SHP77 treated with DMSO at 0.1 percent for 48 hours (cell line): ENCODE measurements around the gene TNFAIP1.
"Not testable (repeated sequence)": the region's sequence is repeated elsewhere in the genome, so short reads cannot be mapped to it uniquely, and the experiment has no call there.

ENCODE experiments used
- DNase-seq: peaks from one replicate; lab custom pipeline; 2025; lab: John Stamatoyannopoulos, UW

TNFAIP1 gene, protein sequence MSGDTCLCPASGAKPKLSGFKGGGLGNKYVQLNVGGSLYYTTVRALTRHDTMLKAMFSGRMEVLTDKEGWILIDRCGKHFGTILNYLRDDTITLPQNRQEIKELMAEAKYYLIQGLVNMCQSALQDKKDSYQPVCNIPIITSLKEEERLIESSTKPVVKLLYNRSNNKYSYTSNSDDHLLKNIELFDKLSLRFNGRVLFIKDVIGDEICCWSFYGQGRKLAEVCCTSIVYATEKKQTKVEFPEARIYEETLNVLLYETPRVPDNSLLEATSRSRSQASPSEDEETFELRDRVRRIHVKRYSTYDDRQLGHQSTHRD

DNA sequence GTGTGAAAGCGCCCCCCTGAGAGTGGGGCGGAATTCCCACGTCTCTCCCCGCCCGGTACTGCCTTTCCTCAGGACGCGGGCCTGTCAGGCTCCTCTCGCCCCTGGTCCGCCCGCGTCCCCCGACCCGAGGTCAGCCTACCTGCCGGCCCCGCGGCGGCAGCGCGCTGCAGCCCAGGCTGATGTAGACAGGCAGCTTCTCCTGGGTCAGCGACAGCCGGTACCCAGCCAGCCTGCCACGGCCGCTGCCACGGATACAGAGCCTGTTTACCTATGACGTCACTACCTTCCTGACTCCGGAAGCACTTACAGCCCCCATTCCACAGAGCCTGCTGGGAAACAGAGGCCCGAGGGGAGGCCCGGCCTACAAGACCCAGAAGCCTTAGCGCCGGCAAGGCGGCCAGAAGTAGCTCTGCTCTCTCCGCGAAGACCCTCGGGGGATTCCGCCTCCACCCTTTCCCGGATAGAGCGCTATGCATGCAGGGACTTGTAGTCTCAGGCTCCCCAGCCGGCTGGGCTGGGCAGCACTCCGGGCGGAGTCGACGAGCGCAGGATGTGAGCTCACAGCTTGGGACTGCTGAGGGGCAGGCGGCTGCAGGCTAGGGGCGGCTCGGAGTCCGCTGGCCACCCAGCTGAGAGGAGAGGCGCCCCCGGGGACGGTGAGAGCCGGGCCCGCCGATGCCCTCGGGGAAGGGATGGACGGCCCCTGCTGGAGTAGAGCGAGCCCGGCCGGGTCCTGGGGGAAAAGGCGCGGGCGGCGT, at the start of gene TNFAIP1, which contains the start of gene IFT20:
Gene TNFAIP1, plus strand, starts transcription at position 561 of the 758 bp plus-strand sequence. CDS start 3,761 bp downstream, outside the sequence.
Gene IFT20, minus strand, starts transcription at position 272 of the 758 bp plus-strand sequence. CDS start 3,487 bp downstream, outside the sequence.
- peak; percentile 97 for DNase-seq

DNA sequence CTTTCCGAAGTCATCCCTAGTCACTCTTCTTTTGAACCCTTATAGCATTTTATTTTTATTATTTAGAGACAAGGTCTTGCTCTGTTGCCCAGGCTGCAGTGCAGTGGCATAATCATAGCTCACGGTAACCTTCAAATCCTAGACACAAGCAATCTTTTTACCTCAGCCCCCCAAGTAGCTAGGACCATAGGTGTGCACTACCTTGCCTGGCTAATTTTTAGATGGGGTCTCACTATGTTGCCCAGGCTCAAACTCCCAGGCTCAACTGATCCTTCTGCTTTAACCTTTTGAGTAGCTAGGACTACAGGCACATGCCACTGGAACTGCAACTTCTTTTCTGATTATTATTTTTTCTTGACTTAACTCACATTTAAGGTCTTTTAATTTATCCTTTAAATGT, 49.6 kb upstream of the TNFAIP1 start:
- no peak for DNase-seq

DNA sequence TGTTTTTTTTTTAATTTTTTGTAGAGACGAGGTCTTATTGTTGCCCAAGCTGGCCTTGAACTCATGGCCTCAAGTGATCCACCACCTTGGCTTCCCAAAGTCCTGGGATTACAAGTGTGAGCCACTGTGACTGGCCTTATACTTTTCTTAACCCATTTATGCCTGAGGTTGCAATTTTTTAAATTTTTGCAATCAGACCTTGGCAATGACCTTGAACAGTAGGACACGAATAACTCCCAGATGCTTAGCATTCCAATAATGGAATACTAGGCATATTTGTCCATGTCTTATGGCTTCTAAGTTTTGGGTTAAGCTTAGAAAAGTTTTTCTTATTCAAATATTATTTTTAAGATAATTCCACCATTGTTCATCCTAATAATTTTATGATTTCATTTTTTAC, 44.9 kb upstream of the TNFAIP1 start:
- DNase-seq = no peak

DNA sequence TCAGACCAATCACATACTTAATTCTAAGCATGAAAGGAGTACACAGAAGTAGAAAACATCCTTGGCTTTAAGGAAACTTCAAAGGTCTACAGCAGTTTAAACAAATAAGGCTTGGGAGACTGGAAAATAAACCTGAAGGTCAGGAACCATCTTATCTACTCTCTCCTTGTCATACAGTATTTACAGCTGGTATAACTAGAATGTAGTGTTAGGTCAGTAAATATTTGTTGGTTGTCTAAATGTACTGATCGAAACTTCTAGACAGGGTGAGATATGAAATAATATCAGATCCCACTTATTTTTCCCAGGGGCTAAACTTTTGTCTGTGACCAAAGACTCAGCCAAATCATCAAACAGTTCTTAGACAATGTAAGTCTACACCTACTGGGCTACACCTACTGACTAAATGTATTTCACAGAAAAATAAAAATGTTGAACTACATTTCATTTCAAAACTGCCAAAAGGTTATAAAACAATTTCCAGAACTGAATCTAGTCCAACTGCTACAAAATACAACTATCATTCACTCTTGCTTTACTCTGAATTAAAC, 43.7 kb upstream of the TNFAIP1 start:
- no peak for DNase-seq

DNA sequence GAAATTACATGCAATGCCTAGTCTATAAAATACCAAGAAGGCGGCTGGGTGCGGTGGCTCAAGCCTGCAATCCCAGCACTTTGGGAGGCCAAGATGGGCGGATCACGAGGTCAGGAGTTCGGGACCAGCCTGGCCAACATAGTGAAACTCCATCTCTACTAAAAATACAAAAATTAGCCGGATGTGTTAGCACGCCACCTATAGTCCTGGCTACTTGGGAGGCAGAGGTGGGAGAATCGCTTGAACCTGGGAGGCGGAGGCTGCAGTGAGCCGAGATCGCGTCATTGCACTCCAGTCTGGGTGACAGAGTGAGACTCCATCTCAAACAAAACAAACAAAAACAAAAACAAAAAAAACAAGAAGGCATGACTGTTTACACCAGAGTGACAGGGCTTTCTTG, 42.7 kb upstream of the TNFAIP1 start:
- DNase-seq = not testable (repeated sequence)

DNA sequence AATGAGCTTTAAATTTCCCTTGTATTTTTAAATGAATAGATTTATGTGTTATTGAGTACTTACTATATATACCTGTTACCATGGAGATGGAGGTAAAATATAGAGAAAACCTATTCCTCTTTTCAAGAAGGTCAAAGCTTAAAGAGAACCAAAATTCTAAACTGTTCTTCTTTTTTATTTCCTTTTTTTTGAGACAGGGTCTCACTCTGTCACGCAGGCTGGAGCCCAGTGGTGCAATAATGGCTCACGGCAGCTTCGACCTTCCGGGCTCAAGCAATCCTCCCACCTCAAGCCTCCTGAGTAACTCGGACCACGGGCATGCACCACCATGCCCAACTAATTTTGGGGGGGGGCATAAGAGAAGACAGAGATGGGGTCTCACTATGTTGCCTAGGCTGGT, 41.6 kb upstream of the TNFAIP1 start:
- no peak for DNase-seq

DNA sequence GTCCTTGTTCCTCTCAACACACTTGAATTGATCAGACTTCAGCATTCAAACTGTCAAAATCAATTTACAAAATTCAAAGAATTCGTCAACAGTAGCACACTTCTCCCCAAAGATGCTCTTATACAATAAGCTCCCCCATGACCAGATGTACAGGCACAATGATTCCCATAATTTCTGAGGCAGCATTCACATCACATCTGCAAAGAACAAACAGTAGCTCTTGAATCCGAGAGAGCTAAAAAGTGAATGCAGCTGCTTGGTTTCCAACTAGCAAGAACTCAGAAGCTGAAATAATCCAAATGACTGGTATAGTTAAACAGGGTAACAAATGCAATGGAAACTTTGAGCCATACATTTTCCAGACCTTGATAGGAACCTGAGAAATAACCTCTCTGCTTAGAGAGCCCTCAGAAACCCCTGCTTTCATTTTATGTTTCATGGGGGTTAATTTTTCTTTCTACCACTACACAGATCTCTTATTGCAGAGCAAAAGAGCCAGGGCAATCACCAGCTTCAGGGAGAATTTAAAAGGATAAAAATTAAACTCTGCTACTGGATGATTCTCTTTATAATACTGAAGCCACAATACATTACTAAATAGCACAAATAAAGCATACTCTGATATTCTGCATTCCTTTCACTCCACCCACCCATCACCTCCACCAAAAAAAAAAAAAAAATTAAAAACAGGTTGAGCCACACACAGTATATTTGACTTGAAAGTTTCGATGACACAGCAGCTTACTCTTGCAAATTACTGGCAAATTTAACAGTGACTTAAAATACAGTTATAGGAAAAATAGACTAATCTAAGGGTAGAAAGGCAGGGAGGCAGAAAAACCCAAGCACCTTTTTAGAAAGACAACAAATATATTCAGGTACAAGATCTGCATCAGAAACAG, 39.6 kb upstream of the TNFAIP1 start:
- DNase-seq = no peak

DNA sequence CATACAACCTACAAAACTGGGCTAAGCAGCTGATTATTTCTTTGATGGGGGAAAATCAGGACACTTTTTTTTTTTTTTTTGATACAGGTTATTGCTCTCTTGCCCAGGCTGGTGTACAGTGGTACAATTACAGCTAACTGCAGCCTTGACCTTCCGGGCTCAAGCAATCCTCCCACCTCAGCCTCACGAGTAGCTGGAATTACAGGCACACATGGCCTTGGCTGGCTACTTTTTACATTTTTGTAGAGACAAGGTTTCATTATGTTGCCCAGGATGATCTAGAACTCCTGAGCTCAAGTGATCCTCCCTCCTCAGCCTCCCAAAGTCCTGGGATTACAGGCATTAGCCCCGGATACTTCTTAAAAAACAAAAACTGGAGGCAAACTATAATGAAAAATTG, 37.1 kb upstream of the TNFAIP1 start:
- no peak for DNase-seq

DNA sequence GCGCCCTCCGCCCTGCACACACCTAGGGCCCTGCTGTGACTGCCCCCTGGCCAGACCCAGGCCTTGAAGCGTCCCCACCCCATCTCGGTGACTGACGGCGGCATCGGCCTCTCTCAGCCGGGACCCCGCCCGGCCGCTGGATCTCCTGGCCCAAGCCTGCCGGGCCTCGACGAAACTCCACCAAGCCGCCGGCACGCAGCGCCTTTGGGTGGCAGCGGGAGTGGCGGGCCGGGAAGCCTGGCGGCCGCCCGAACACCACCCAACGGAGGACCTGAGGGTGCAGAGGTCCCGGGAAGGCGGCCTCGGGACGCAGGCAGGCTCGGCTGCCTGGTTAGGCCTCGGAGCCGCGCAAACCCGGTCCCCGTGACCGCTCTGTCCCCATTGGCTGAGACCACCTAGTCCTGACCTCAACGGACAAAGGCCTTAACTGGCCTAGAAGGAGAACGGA, 28.6 kb upstream of the TNFAIP1 start:
- DNase-seq = no peak

DNA sequence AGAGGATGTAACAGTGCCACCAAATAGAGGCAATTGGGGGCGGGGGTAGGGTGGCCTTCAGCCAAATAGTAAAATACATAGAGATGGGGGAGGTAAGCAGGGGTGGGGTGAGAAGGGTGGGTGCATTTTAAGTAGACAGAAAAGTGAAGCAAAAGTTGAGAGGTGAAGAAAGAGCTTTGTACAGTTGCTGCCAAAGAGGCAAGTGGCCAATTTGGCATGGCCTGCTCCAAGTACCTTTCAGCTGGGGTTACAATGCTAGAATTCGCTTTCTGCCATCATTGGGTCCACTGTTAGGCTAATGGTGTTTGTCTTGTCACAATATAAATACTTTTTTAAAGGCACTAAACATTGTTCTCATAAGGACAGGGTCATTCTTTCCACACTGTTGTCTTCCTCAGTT, 21.7 kb upstream of the TNFAIP1 start:
- no peak for DNase-seq

DNA sequence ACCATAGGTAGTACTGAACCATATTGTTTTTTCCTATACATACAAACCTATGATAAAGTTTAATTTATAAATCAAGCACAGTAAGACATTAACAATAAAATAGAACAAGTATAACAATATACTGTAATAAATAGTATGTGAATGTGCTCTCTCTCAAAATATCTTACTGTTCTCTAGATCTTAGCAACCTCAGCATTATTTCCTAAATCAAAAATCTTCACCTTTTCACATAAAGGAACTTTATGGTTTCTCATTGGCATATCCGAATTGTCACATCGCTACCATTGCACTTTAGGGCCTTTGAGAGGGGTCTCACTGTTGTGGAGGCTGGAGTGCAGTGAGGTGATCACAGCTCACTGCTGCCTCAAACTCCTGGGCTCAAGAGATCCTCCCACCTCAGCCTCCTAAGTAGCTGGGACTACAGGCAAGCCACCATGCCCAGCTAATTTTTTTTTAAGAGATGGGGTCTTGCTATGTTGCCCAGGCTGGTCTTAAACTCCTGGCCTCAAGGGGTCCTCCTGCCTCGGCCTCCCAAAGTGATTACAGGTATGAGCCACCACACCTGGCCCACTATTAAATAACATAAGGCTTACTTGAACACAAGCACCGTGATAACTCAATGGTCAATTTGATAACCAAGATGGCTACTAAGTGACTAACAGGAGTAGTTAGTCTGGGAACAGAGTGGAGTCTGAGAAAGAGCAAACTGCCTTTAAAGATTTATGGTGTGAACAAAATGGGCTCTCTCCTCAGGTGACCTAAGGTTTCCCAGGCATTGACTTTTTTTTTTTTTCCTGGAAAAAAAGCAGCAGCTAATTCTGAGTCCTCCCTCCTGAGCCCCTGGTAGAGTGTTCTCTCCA, 19.5 kb upstream of the TNFAIP1 start:
- DNase-seq = no peak

DNA sequence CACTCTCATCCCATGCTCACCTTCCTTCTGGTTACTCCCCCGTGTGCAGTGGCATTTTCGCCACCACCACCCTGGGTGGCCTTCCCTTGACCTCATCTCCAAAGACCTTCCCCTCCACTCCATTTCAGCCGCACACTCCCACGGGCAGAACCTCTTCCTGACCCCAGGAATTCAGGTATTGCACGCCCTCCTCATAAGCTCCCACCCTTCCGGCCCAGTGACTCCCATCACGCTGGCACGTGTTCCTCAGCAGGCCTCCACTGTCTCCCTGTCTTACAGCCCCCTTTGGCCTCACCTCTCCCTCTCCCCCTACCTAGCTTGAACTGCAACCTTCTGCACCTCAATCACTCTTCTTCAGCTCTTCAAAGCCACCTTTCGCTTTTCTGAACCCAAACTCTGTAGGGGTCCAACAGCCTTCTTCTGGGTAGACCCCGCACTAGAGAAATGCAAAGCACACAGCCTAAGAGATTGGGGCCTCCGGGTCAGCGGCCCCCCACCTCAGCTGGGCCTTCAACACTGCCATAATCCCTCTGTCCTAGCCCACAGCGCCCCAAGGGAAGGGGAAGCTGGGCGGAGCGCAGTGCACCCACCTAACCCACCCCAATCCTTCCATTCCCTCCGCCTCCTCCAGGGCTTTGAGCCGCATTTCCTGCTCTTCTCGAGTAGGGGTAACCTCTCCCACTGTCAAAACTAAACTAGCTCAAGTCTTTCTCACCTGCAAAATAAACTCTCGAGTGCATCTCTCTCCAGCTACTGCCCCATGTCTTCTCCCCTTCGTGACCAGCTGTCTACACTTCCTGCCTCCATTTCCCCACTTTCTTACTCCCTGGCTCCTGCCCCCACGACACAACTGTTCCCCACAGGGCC, 18.2 kb upstream of the TNFAIP1 start:
- no peak for DNase-seq

DNA sequence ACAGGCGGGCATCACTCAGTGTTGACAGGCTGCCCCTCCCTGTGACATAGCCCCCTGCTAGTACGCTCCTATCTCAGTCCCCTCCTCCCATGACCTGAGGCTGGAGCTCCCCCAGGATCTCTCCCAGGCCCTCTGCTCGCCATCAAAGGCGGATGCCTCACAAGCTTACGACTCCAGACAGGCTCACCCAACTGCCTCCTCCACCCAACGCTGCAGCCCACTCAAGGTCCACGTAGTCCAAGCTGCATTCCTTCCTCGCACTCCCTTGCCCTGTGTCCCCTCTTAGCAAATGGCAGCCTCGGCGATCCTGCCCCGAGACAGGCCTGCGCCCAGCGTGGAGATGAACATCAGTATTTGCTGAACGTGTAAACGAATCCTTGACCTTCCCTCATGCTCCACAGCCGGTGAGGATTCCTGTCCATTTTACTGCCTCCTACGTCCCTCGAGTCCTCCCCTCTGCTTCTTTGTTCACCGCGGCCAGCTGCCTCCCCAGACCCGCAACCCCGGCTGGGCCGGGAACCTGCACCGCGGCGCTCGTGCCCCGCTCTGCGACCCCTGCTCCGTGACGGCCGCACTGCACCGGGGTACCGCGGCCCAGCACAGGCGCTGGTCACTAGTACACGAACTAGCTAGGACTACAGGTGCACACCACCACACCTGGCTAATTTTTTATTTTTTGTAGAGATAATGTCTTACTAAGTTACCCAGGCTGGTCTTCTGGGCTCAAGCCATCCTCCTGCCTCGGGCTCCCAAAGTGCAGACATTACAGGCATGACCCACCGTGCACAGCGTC, 17.4 kb upstream of the TNFAIP1 start:
- DNase-seq = no peak

DNA sequence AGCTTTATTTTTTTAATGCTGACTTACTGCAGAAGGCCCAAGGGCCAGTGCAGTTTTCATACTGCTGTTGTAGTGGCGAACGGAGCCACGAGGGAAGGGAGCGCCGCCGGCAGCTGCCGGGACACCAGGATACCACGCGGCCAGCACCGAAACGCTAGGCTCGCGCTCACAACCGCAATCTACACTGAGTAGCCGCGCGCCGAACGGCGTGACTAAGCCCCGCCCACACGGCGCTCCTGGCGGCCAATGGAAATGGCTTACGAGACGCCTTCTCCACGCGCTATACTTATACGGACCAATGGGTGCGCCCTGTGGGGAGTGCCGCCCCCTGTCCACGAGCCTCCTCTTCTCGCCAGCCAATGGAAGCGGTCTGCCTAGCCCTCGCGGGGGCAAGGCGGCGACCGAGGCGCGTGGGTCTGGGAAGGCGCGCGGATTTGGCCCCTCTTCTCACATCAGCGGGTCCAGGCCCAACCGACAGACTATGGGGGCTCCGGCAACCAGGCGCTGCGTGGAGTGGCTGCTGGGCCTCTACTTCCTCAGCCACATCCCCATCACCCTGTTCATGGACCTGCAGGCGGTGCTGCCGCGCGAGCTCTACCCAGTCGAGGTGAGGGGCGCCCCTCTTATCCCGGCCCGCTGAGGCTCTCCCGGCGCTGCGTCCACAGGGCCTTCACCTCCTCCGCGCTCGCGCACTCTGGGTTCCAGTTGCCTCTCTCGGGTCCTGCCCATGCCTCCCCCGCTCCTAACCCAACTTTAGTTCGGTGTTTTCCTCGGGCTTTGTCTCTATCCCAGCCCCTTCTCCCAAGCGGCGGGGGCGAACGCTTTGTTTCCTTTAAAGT, 16.6 kb upstream of the TNFAIP1 start, which contains the start of gene TMEM97:
Gene TMEM97, plus strand, starts transcription at position 442 of the 839 bp plus-strand sequence. Its CDS starts 40 bp downstream, at position 482.
- DNase-seq = peak; percentile 96

DNA sequence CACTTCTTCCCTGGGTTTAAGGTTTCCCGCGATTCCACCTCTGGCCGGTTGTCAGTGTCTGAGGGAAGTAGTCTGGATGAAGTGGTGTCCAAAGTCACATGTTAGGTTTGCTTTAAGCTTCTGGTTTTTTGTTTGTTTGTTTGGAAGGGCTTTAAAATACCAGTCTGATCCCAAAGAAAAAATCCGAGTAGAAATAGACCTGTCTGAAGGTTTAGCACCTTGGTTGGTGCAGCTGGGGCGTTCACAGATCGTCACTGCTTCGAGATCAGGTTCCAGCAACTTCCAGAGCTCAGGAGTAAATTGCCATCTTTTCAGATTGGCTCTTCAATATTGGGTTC, 16.0 kb upstream of the TNFAIP1 start:
- no peak for DNase-seq

DNA sequence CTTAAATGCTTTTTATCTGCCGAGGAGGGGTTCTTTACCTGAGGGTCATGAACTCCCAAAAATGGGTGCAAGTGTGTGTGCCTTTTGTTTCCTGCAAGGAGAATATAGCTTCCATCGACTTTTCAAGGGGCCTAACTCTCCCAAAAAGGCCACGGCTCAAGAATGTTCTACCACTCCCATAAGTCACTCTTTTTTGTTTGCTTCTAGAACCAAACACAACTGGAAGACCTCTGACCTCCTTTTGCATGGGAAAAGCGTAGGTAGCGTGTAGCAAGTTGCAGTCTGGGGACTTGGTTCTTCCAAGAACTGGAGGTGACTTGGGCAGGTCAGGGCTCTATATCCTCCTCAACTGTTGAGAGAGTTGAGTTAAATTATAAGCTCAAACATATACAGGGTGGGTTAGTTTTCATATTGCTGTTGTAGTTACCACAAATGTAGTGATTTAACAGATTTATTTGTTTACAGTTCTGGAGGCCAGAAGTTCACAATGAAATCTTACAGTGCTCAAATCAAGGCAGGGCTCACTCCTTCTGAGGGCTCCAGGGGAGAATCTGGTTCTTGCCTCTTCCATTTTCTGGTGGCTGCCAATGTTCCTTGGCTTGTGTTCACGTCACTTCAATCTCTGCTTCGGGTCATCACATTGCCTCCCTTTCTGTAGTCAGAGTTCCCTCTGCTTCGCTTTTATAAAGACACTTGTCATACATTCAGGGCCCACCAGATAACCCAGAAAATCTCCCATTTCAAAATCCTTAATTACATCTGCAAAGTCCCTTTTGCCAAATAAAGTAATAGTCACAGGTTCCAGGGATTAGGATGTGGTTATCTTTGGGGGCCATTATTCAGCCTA, 15.1 kb upstream of the TNFAIP1 start:
- no peak for DNase-seq

DNA sequence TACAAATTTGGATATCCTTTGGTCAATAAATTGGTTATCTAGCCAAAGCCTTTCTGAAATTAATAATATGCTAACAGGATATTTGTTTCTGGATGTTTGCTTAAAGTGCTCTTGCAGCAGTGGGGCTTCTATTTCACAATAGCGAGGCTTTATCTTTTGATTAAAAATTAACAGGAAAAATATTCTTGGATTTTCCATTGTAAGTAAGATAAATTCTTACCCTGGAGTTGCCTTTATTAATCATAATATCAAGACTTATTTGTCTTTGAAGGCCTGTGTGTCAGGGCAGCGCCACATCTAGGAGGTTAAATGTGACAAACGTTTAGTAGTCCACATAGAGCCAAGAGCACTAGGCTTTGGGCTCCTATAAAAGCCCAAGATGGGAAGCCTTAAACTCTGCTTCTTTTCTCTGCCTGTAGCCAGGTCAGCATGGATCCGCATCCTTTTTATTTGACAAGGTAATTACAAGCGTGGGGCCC, 11.3 kb upstream of the TNFAIP1 start:
- DNase-seq = no peak
